Transverse colon (tissue), 4 donors: ENCODE data around the gene POR. TPM values are rescaled to one million over a fixed set of nuclear protein-coding genes. Genes with fewer than 3 reads are reported as not detected.

Source experiments
- DNase-seq: peaks from one replicate; pipeline ENCODE4 v3.0.0-alpha.2; 2019
- H3K27ac ChIP-seq, 4 donors: fragments of 200-600 bp; sonication (generic); 2 replicates each; pipeline ENCODE4 v1.5.1; 2016 to 2018; ENCODE audit warnings: inconsistent platforms in 4 of 4
- H3K27me3 ChIP-seq: fragments of 200-600 bp; sonication (generic); 2 replicates; pipeline ENCODE4 v1.5.1; 2017; ENCODE audit warnings: inconsistent platforms
- H3K36me3 ChIP-seq, 4 donors: fragments of 200-600 bp; sonication (generic); 2 replicates each; pipeline ENCODE4 v1.5.1; 2017 to 2019; ENCODE audit warnings: inconsistent platforms in 4 of 4
- H3K4me1 ChIP-seq, 4 donors: fragments of 200-600 bp; sonication (generic); 2 replicates each; pipeline ENCODE4 v1.5.1; 2017 to 2020; ENCODE audit warnings: inconsistent platforms in 4 of 4
- H3K4me3 ChIP-seq, 4 donors: fragments of 200-600 bp; sonication (generic); 1 replicate in 1 of 4; 2 replicates in 3 of 4; pipeline versions ENCODE4 v1.5.1 to v1.6.1; 2017 to 2019; ENCODE audit warnings: inconsistent platforms in 4 of 4
- H3K9me3 ChIP-seq, 2 donors: fragments of 200-600 bp; sonication (generic); 2 replicates each; pipeline ENCODE4 v1.5.1; 2017 to 2019; ENCODE audit warnings: inconsistent platforms in 2 of 2
- EP300 ChIP-seq: sonication (generic); formaldehyde crosslinking; IDR thresholded peaks from one replicate; pipeline ENCODE4 v1.6.1; 2017; ENCODE audit warnings: antibody characterized with exemption, low read depth
- POLR2A ChIP-seq: fragments of 450-650 bp; IDR thresholded peaks from one replicate; pipeline ENCODE4 v1.6.1; 2016; ENCODE audit warnings: antibody characterized with exemption, mild to moderate bottlenecking, moderate library complexity
- POLR2AphosphoS5 ChIP-seq, 3 donors: sonication (generic); formaldehyde crosslinking; IDR thresholded peaks; one replicate each; pipeline ENCODE4 v1.6.1; 2016; ENCODE audit warnings: antibody characterized with exemption in 3 of 3
- WGBS, 2 donors: methylation state at CpG; one replicate each; pipeline ENCODE4 v1.1.5; 2018; ENCODE audit warnings: low coverage in 1 of 2; 5-methylcytosine and 5-hydroxymethylcytosine counted together
- in situ Hi-C, 4 donors: fragments of 200-750 bp; cut with MboI; loops; one replicate each; pipeline versions ENCODE4 v1.15.0 to v1.15.1; 2017; ENCODE audit warnings: low sequenced_read_pairs in 3 of 4, low pct_ligation_motif_present in 1 of 4, low pct_unique_long_range_greater_than_20kb in 1 of 4
- intact Hi-C: fragments of 100-400 bp; cut with DNase I; formaldehyde crosslinking; loops from one replicate; pipeline ENCODE4 v1.15.1; 2023; ENCODE audit warnings: low total_unique reads
- total RNA-seq, 4 donors: library from RNA; depleted of rRNA; stranded (reverse); fragments of >200 nt; gene quantifications; one replicate each; pipeline ENCODE4 v1.1.0, GENCODE V29; 2016
- TF ChIP-seq, protein P1 (sequence below), 5 experiments: fragments of 200-600 bp in 3 of 5; fragments of 450-650 bp in 2 of 5; sonication (generic) in 3 of 5; IDR thresholded peaks; 1 replicate in 2 of 5; 2 replicates in 3 of 5; pipeline ENCODE4 v1.5.1; 2016 to 2017; ENCODE audit warnings: antibody characterized with exemption in 5 of 5, inconsistent platforms in 3 of 5, mild to moderate bottlenecking in 2 of 5, moderate library complexity in 1 of 5

The POR gene
- total RNA-seq, 4 donors from 2014 or later = 95.9 to 200 (median 149) TPM

DNA sequence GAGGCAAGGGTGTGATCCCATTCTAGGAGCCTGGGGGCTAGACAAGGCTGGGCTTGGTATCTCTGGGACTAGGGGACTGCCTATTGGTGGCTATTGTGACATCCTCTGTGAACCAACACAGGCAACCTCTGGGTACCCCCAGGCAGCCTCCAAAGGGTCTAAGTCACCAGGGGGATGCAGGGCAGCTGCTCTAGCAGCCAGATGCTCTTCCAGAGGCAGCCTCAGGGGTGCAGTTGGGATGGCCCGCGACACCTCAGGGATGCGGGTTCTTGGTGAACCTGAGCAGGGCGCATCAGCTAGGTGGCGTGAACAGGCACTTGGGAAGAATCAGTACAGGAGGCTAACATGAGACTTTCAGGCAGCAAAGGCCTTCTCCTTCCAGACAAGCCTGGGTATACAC is 81.0 kb downstream of the POR start:
- in situ Hi-C loops = loop anchor here in 1 of 4 donors (10.0 kb wide), 2 partner anchors 81 to 121 kb away; partner anchors contain the start of genes POR and RHBDD2
- intact Hi-C loops = loop anchor here (10.0 kb wide), 1 partner anchor 81 kb away; the partner anchor contains the start of gene POR
- 98% methylated on average over 5 of the region's 5 CpGs; no CpG with 5 or more reads in 1 of the 2 donors for WGBS, 2 donors
- Histone ChIP-seq H3K36me3 (no peaks in the 10 kb centered on the region), H3K9me3 (no peaks in the 10 kb centered on the region), H3K27ac (no peak overlapping the region), H3K4me1 (peaks cover 6 to 24% (median 17%) of the 10 kb centered on the region in 4 donors), H3K27me3 (no peaks in the 10 kb centered on the region), H3K4me3 (no peak overlapping the region)
- no peak for DNase-seq
- TF ChIP-seq POLR2A (no peak), EP300 (no peak), POLR2AphosphoS5 (IDR thresholded peaks at IDR 0.05) (no peak)
- TF ChIP-seq, protein P1, sequence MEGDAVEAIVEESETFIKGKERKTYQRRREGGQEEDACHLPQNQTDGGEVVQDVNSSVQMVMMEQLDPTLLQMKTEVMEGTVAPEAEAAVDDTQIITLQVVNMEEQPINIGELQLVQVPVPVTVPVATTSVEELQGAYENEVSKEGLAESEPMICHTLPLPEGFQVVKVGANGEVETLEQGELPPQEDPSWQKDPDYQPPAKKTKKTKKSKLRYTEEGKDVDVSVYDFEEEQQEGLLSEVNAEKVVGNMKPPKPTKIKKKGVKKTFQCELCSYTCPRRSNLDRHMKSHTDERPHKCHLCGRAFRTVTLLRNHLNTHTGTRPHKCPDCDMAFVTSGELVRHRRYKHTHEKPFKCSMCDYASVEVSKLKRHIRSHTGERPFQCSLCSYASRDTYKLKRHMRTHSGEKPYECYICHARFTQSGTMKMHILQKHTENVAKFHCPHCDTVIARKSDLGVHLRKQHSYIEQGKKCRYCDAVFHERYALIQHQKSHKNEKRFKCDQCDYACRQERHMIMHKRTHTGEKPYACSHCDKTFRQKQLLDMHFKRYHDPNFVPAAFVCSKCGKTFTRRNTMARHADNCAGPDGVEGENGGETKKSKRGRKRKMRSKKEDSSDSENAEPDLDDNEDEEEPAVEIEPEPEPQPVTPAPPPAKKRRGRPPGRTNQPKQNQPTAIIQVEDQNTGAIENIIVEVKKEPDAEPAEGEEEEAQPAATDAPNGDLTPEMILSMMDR (IDR thresholded peaks at IDR 0.05) = no peak

DNA sequence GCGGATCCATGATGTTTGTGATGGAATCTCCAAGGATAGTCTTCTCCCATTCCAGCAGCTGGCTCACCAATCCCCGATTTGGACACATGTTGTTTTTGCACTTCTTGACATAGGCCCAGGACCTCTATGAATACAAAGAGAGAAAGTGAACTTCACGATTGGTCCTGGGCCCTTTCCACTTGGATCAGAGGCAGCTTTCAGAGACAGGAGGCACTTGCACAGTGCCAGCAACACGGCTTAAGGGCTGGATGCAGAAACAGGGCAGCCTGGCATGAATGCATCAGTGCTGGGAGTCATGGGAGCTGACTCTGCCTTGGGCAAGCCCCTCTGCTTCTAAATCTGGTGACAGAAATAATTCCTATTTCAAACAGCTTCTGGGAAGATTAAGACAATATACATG is 81.5 kb downstream of the POR start:
- 80 to 88% methylated on average over 2 to 4 of the region's 4 CpGs for WGBS, 2 donors
- intact Hi-C loops = loop anchor here (10.0 kb wide), 1 partner anchor 82 kb away; the partner anchor contains the start of gene POR
- no peak overlapping the region for H3K27ac ChIP-seq
- H3K9me3 ChIP-seq = no peaks in the 10 kb centered on the region
- TF ChIP-seq, protein P1 (IDR thresholded peaks at IDR 0.05) = no peak
- in situ Hi-C loops = loop anchor here in 1 of 4 donors (10.0 kb wide), 2 partner anchors 82 to 122 kb away; partner anchors contain the start of genes POR and RHBDD2
- peaks cover 6 to 21% (median 16%) of the 10 kb centered on the region in 4 donors for H3K4me1 ChIP-seq
- peaks cover 0 to 4% (median 0%) of the 10 kb centered on the region in 4 donors for H3K36me3 ChIP-seq
- no peak for DNase-seq
- no peaks in the 10 kb centered on the region for H3K27me3 ChIP-seq
- no peak overlapping the region for H3K4me3 ChIP-seq

- Histone ChIP-seq H3K27me3 (no peaks in the 10 kb centered on the region), H3K9me3 (no peaks in the 10 kb centered on the region), H3K4me3 (no peak overlapping the region), H3K4me1 (peaks cover 5 to 20% (median 14%) of the 10 kb centered on the region in 4 donors), H3K27ac (no peak overlapping the region), H3K36me3 (peaks cover 0 to 8% (median 0%) of the 10 kb centered on the region in 4 donors)
- no peak for DNase-seq
- WGBS, 2 donors = 93% methylated on average over 1 of the region's 1 CpG; no CpG with 5 or more reads in 1 of the 2 donors
- intact Hi-C loops (loop anchor here (10.0 kb wide), 1 partner anchor 83 kb away; the partner anchor contains the start of gene POR), in situ Hi-C loops (loop anchor here in 1 of 4 donors (10.0 kb wide), 2 partner anchors 83 to 123 kb away; partner anchors contain the start of genes POR and RHBDD2)
- TF ChIP-seq, protein P1 (IDR thresholded peaks at IDR 0.05) = no peak
- TF ChIP-seq POLR2AphosphoS5 (IDR thresholded peaks at IDR 0.05) (no peak), EP300 (no peak), POLR2A (no peak)
Measured at GRCh38 chr7:75998038-75998437, 83.1 kb downstream of the POR start.

DNA sequence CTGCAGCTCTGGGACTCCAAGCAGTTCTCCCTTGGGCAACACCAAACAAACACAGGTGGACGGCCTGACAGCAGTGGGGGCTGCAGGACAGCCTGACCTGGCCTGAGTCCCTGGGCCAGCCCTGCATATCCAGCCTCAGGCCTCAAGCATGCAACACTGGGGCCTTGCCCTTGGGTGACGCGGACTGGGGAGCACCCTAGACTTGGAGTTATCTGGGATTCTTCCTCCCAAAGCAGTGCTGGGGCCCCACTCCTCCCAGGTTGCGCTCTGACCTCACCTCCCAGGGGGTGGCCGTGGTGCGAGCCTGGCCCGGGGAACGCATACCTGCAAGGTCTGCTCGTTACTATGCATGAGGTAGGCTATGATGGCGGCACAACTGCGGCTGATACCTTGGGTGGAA is 85.6 kb downstream of the POR start:
- Histone ChIP-seq H3K4me1 (no peaks in the 10 kb centered on the region), H3K9me3 (no peaks in the 10 kb centered on the region), H3K36me3 (peaks cover 0 to 16% (median 8%) of the 10 kb centered on the region in 4 donors), H3K27ac (no peak overlapping the region), H3K27me3 (no peaks in the 10 kb centered on the region), H3K4me3 (no peak overlapping the region)
- in situ Hi-C loops = no loop called here
- TF ChIP-seq, protein P1 (IDR thresholded peaks at IDR 0.05) = no peak
- no peak for TF ChIP-seq EP300
- no peak for TF ChIP-seq POLR2A
- no peak for TF ChIP-seq POLR2AphosphoS5 (IDR thresholded peaks at IDR 0.05)
- intact Hi-C loops = no loop called here
- 94 to 100% methylated on average over 3 to 11 of the region's 11 CpGs for WGBS, 2 donors
- no peak for DNase-seq
